IMR-90 (cell line): ENCODE data around the gene POFUT2. TPM values are rescaled to one million over a fixed set of nuclear protein-coding genes. Genes with fewer than 3 reads are reported as not detected.

Source experiments
- ATAC-seq: fragments of 200-7000 bp; cut with Tn5 transposase; 2 replicates; pipeline ENCODE4 v1.9.1; 2020; ENCODE audit warnings: low read depth, mild to moderate bottlenecking, moderate library complexity
- BruUV-seq: library from RNA; stranded (reverse); fragments of 400-500 nt; replicated peaks from 2 replicates; lab custom pipeline; 2021; lab: Mats Ljungman, UMichigan
- CTCF ChIA-PET: fragments of 300-600 bp; formaldehyde crosslinking; extraction: SDS; loops from one replicate; lab custom pipeline; 2021; ENCODE audit warnings: antibody characterized with exemption; lab: Yijun Ruan, JAX
- POLR2A ChIA-PET: fragments of 300-600 bp; sonication (Branson Sonifier 250); formaldehyde crosslinking; loops from one replicate; lab custom pipeline; 2022; ENCODE audit warnings: antibody characterized with exemption; ENCODE audit not compliant: unreplicated experiment; lab: Charles Lee
- DNase-seq: peaks from one replicate; pipeline ENCODE4 v3.0.0; 2013
- H2AFZ ChIP-seq: replicated peaks from 2 replicates; pipeline ENCODE3; 2013; ENCODE audit warnings: low read length, mild to moderate bottlenecking; ENCODE audit not compliant: poor library complexity
- H2AK5ac ChIP-seq: 2 replicates; pipeline ENCODE4 v1.6.1; 2013; ENCODE audit warnings: low read depth, low read length, inconsistent platforms
- H2AK9ac ChIP-seq: replicated peaks from 2 replicates; pipeline ENCODE3; 2013; ENCODE audit warnings: mild to moderate bottlenecking, low read depth, low read length, moderate library complexity; ENCODE audit not compliant: poor library complexity
- H2BK120ac ChIP-seq: 2 replicates; pipeline ENCODE4 v1.6.1; 2013; ENCODE audit warnings: low read depth, low read length, inconsistent platforms
- H2BK15ac ChIP-seq: 3 replicates; pipeline ENCODE4 v1.6.1; 2013; ENCODE audit warnings: low read depth, low read length, inconsistent platforms
- H2BK20ac ChIP-seq: 2 replicates; pipeline ENCODE4 v1.6.1; 2013; ENCODE audit warnings: low read depth, mild to moderate bottlenecking, inconsistent platforms, low read length, moderate library complexity
- H2BK5ac ChIP-seq: 2 replicates; pipeline ENCODE4 v1.6.1; 2013; ENCODE audit warnings: mild to moderate bottlenecking, low read depth, low read length, inconsistent platforms; ENCODE audit not compliant: poor library complexity, severe bottlenecking
- H3K14ac ChIP-seq: replicated peaks from 2 replicates; pipeline ENCODE4 v1.6.1; 2013; ENCODE audit warnings: low read depth, low read length, inconsistent platforms
- H3K18ac ChIP-seq: 2 replicates; pipeline ENCODE4 v1.6.1; 2013; ENCODE audit warnings: low read depth, low read length, control low read depth
- H3K23ac ChIP-seq: 2 replicates; pipeline ENCODE4 v1.6.1; 2013; ENCODE audit warnings: low read depth, low read length, inconsistent platforms
- H3K27ac ChIP-seq: 2 replicates; pipeline ENCODE4 v1.5.1; 2013; ENCODE audit warnings: mild to moderate bottlenecking, control low read depth, low read length; ENCODE audit not compliant: insufficient read depth
- H3K27me3 ChIP-seq: 2 replicates; pipeline ENCODE4 v1.6.1; 2013; ENCODE audit warnings: low read length; ENCODE audit not compliant: control insufficient read depth, insufficient read depth
- H3K36me3 ChIP-seq: 2 replicates; pipeline ENCODE4 v1.6.1; 2013; ENCODE audit warnings: low read length, mixed read lengths; ENCODE audit not compliant: control insufficient read depth, insufficient read depth
- H3K4ac ChIP-seq: 2 replicates; pipeline ENCODE4 v1.6.1; 2013; ENCODE audit warnings: low read depth, low read length, inconsistent platforms
- H3K4me1 ChIP-seq: 2 replicates; pipeline ENCODE4 v1.6.1; 2013; ENCODE audit warnings: low read length, mixed read lengths; ENCODE audit not compliant: control insufficient read depth, insufficient read depth
- H3K4me2 ChIP-seq: 2 replicates; pipeline ENCODE4 v1.6.1; 2013; ENCODE audit warnings: low read depth, mild to moderate bottlenecking, control low read depth, low read length, moderate library complexity
- H3K4me3 ChIP-seq: 2 replicates; pipeline ENCODE4 v1.5.1; 2013; ENCODE audit warnings: low read depth, mild to moderate bottlenecking, control low read depth, low read length, moderate library complexity; ENCODE audit not compliant: insufficient read depth
- H3K56ac ChIP-seq: 2 replicates; pipeline ENCODE4 v1.6.1; 2013; ENCODE audit warnings: low read length, inconsistent platforms; ENCODE audit not compliant: insufficient read depth; ENCODE audit errors: extremely low read depth
- H3K79me1 ChIP-seq, 2 experiments: 2 replicates each; pipeline ENCODE4 v1.6.1; 2013; ENCODE audit warnings: low read length in 2 of 2, inconsistent platforms in 1 of 2, low read depth in 1 of 2
- H3K9ac ChIP-seq: 2 replicates; pipeline ENCODE4 v1.6.1; 2013; ENCODE audit warnings: low read depth, low read length, control low read depth
- H3K9me1 ChIP-seq: 2 replicates; pipeline ENCODE4 v1.6.1; 2013; ENCODE audit warnings: low read length, inconsistent platforms; ENCODE audit not compliant: insufficient read depth
- H3K9me3 ChIP-seq: 2 replicates; pipeline ENCODE4 v1.6.1; 2013; ENCODE audit warnings: low read length; ENCODE audit not compliant: control insufficient read depth, insufficient read depth
- H4K20me1 ChIP-seq: 2 replicates; pipeline ENCODE4 v1.6.1; 2013; ENCODE audit warnings: low read length, inconsistent platforms; ENCODE audit not compliant: insufficient read depth
- H4K5ac ChIP-seq: 2 replicates; pipeline ENCODE4 v1.6.1; 2013; ENCODE audit warnings: mild to moderate bottlenecking, low read depth, low read length, control low read depth
- H4K8ac ChIP-seq, 2 experiments: 2 replicates each; pipeline ENCODE4 v1.6.1; 2013; ENCODE audit warnings: low read depth in 2 of 2, low read length in 2 of 2, control low read depth in 1 of 2, inconsistent platforms in 1 of 2
- H4K91ac ChIP-seq: 2 replicates; pipeline ENCODE4 v1.6.1; 2013; ENCODE audit warnings: low read depth, low read length, inconsistent platforms; ENCODE audit not compliant: insufficient read depth
- BHLHE40 ChIP-seq: fragments of 150-350 bp; IDR thresholded peaks from 2 replicates; pipeline ENCODE4 v1.6.1; 2016; ENCODE audit warnings: mild to moderate bottlenecking, low read depth, low read length
- MAFK ChIP-seq: IDR thresholded peaks from 2 replicates; pipeline ENCODE4 v1.6.1; 2012; ENCODE audit warnings: low read depth, low read length, improper control_type of control experiment
- RCOR1 ChIP-seq: IDR thresholded peaks from 2 replicates; pipeline ENCODE4 v1.6.1; 2012; ENCODE audit warnings: mild to moderate bottlenecking, low read length, improper control_type of control experiment; ENCODE audit not compliant: insufficient replicate concordance
- SMC3 ChIP-seq: fragments of 150-350 bp; IDR thresholded peaks from 2 replicates; pipeline ENCODE4 v1.6.1; 2016; ENCODE audit warnings: low read depth, mild to moderate bottlenecking, antibody characterized with exemption, low read length, moderate library complexity
- USF2 ChIP-seq: fragments of 150-350 bp; IDR thresholded peaks from 2 replicates; pipeline ENCODE4 v1.6.1; 2017; ENCODE audit warnings: mild to moderate bottlenecking, antibody characterized with exemption, low read length, low read depth
- WGBS, 2 experiments: methylation state at CpG; one replicate each; pipeline versions ENCODE4 v1.1.5 to v1.1.7; 2013; ENCODE audit warnings: missing lambda C conversion rate in 2 of 2; ENCODE audit not compliant: insufficient read length in 1 of 2; ENCODE audit errors: extremely low coverage in 2 of 2; 5-methylcytosine and 5-hydroxymethylcytosine counted together
- dilution Hi-C: fragments of 300-500 bp; cut with HindIII; formaldehyde crosslinking; loops from one replicate; pipeline ENCODE4 v1.14.3; 2018; ENCODE audit warnings: low sequenced_read_pairs; ENCODE audit not compliant: unreplicated experiment
- in situ Hi-C: fragments of 300-500 bp; cut with MboI; formaldehyde crosslinking; loops from 3 replicates; pipeline ENCODE4 v1.14.3; 2019; ENCODE audit warnings: low sequenced_read_pairs, inconsistent platforms, mixed read lengths
- intact Hi-C: fragments of 100-400 bp; cut with micrococcal nuclease; formaldehyde crosslinking; loops from 2 replicates; pipeline ENCODE4 v1.10.0; 2022
- polyA plus RNA-seq, 3 experiments: library from polyadenylated mRNA; depleted of rRNA; stranded (reverse); fragments of >200 nt; gene quantifications; 2 replicates each; pipeline ENCODE4 v1.2.3, GENCODE V29; 2012; ENCODE audit warnings: low replicate concordance in 1 of 3
- total RNA-seq: library from RNA; depleted of rRNA; stranded (reverse); fragments of >200 nt; gene quantifications from 2 replicates; pipeline ENCODE4 v1.2.3, GENCODE V29; 2012

The POFUT2 gene
- total and polyA plus RNA-seq, 2 of the 4 experiments (the other 2 are of a cell fraction), result 18.8 to 59.3 TPM

- Histone ChIP-seq H2AFZ (no peak overlapping the region), H3K4me1 (peaks cover 23% of the 10 kb centered on the region), H2BK20ac (no peak overlapping the region), H3K4me2 (no peak overlapping the region), H2BK120ac (no peak overlapping the region), H4K8ac (no peak overlapping the region), H4K20me1 (no peaks in the 10 kb centered on the region), H4K5ac (no peak overlapping the region), H2AK5ac (no peak overlapping the region), H2BK5ac (no peak overlapping the region), H3K56ac (no peak overlapping the region), H3K36me3 (no peaks in the 10 kb centered on the region), H3K9me3 (no peaks in the 10 kb centered on the region), H2AK9ac (no peak overlapping the region), H3K23ac (no peak overlapping the region), H3K79me1 (peaks cover 0 to 13% of the 10 kb centered on the region in 2 experiments; a peak in 2 of 4 replicates), H4K91ac (no peak overlapping the region), H3K4me3 (no peak overlapping the region), H3K27me3 (no peaks in the 10 kb centered on the region), H2BK15ac (no peak overlapping the region), H3K4ac (no peak overlapping the region), H3K9ac (no peak overlapping the region), H3K9me1 (peaks cover 17% of the 10 kb centered on the region), H3K14ac (no peak overlapping the region), H3K27ac (no peak overlapping the region), H3K18ac (no peak overlapping the region)
- no CpG with 5 or more reads among the region's 1 CpG for WGBS, 2 experiments
- intact Hi-C loops, result no loop called here
- in situ Hi-C loops, result no loop called here
- CTCF ChIA-PET, result no interaction called here
- ATAC-seq, result no peak
- POLR2A ChIA-PET, result no interaction called here
- no peak for DNase-seq
- dilution Hi-C loops, result no loop called here
- BruUV-seq, result no TSS peak
- TF ChIP-seq USF2 (no peak), BHLHE40 (no peak), RCOR1 (no peak), SMC3 (no peak), MAFK (no peak)
These were observed 24.6 kb upstream of the POFUT2 start for GRCh38 chr21:45312296-45312695.
